Measurements from ENCODE around the gene TTF2.
A peak's percentile ranks its signal among the peaks of the same experiment; 100 is the strongest.
"Not testable (repeated sequence)": the region's sequence is repeated elsewhere in the genome, so short reads cannot be mapped to it uniquely, and the experiment has no call there.

Gene TTF2

GRCh38 chr1:117094841-117095604, 34.9 kb downstream of the TTF2 start:
- H3K4me3 ChIP-seq (ENCODE audit: low read depth, low read length), result no peak overlapping the region
- ChIA-PET POLR2A (no interaction called here), CTCF (interaction anchor here (0.7 to 14.7 kb wide), 10 partner anchors 12 to 190 kb away, joined by 3 to 171 read pairs (median 6); no protein-coding TSS in a partner anchor)
- DNase-seq (ENCODE audit: low read depth, low spot score), result peak; percentile 65
- TF ChIP-seq CTCF (IDR thresholded peaks at IDR 0.05; ENCODE audit: insufficient read depth, low read length, missing control alignments), result no peak

GRCh38 chr1:117096951-117097408, 36.9 kb downstream of the TTF2 start:
- no peak overlapping the region for H3K4me3 ChIP-seq (ENCODE audit: low read depth, low read length)
- ChIA-PET POLR2A (no interaction called here), CTCF (interaction anchor here (1.7 to 14.7 kb wide), 3 partner anchors 23 to 29 kb away, joined by 6 to 171 read pairs (median 65); no protein-coding TSS in a partner anchor)
- no peak for TF ChIP-seq CTCF (IDR thresholded peaks at IDR 0.05; ENCODE audit: insufficient read depth, low read length, missing control alignments)
- no peak for DNase-seq (ENCODE audit: low read depth, low spot score)

GRCh38 chr1:117097443-117097842, 37.3 kb downstream of the TTF2 start:
- POLR2A ChIA-PET, result no interaction called here
- DNase-seq (ENCODE audit: low read depth, low spot score), result peak; percentile 60
- CTCF ChIA-PET, result interaction anchor here (1.7 to 14.7 kb wide), 3 partner anchors 22 to 28 kb away, joined by 6 to 171 read pairs (median 9); no protein-coding TSS in a partner anchor
- TF ChIP-seq CTCF (IDR thresholded peaks at IDR 0.05; ENCODE audit: insufficient read depth, low read length, missing control alignments), result no peak
- no peak overlapping the region for H3K4me3 ChIP-seq (ENCODE audit: low read depth, low read length)

- POLR2A ChIA-PET, result no interaction called here
These were observed 38.3 kb downstream of the TTF2 start for GRCh38 chr1:117098287-117098890.

GRCh38 chr1:117101334-117101733, 41.2 kb downstream of the TTF2 start:
- POLR2A ChIA-PET, result no interaction called here
- CTCF ChIA-PET, result interaction anchor here (1.1 to 1.6 kb wide), 4 partner anchors 8 to 27 kb away, joined by 3 to 6 read pairs (median 4); no protein-coding TSS in a partner anchor
- no peak for DNase-seq (ENCODE audit: low read depth, low spot score)
- H3K4me3 ChIP-seq (ENCODE audit: low read depth, low read length), result no peak overlapping the region
- no peak for TF ChIP-seq CTCF (IDR thresholded peaks at IDR 0.05; ENCODE audit: insufficient read depth, low read length, missing control alignments)

More at GRCh38 chr1:117098287-117098890, 38.3 kb downstream of the TTF2 start:
- no peak for DNase-seq (ENCODE audit: low read depth, low spot score)
- TF ChIP-seq CTCF (IDR thresholded peaks at IDR 0.05; ENCODE audit: insufficient read depth, low read length, missing control alignments), result no peak
- CTCF ChIA-PET, result interaction anchor here (0.6 to 14.7 kb wide), 4 partner anchors 16 to 31 kb away, joined by 3 to 171 read pairs (median 6); no protein-coding TSS in a partner anchor
- no peak overlapping the region for H3K4me3 ChIP-seq (ENCODE audit: low read depth, low read length)

GRCh38 chr1:117101858-117102257, 41.7 kb downstream of the TTF2 start:
- H3K4me3 ChIP-seq (ENCODE audit: low read depth, low read length); DNase-seq (ENCODE audit: low read depth, low spot score); POLR2A ChIA-PET: not testable (repeated sequence)
- CTCF ChIA-PET, result interaction anchor here (1.1 to 1.6 kb wide), 4 partner anchors 8 to 27 kb away, joined by 3 to 6 read pairs (median 4); no protein-coding TSS in a partner anchor
